ENCODE results near the gene RNF126.

DNA sequence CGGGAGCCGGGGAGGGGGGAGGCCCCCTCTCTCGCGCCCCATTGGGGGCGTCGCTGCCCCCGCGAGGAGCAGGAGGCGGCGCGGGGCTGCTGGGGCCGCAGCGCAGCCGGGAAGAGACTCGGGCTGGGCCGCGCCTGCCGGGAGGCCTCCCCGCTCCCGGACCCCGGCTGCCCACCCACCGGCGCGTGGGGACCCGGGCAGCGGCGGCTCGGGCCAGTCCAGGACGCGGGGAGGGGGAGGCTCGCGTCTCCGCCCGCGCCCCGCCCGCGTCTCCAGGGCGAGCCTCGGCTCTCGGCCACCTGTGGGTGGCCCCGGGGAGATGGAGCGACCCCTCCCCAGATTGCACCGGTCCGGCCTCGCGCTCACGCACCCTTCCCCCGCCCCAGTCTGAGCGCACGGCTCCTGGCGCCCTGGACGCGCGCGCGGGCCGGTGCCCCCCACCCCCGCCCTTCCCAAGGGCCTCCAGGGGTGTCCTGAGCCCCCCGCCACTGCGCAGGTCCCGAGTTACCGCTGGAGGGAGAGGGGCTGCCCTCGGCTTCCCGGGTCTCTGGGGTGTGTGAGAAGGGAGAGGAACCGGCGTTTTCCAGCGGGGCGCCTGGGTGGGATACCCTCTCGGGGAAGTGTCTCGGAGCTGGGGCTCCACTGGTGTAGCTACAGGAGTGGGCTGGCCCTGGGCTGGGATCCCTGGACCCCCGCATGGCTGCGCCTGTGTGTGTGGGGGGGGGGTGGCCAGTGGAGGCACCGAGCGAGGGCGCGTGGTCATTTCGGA is 46.4 kb upstream of the RNF126 start:
- TF ChIP-seq, protein P1, sequence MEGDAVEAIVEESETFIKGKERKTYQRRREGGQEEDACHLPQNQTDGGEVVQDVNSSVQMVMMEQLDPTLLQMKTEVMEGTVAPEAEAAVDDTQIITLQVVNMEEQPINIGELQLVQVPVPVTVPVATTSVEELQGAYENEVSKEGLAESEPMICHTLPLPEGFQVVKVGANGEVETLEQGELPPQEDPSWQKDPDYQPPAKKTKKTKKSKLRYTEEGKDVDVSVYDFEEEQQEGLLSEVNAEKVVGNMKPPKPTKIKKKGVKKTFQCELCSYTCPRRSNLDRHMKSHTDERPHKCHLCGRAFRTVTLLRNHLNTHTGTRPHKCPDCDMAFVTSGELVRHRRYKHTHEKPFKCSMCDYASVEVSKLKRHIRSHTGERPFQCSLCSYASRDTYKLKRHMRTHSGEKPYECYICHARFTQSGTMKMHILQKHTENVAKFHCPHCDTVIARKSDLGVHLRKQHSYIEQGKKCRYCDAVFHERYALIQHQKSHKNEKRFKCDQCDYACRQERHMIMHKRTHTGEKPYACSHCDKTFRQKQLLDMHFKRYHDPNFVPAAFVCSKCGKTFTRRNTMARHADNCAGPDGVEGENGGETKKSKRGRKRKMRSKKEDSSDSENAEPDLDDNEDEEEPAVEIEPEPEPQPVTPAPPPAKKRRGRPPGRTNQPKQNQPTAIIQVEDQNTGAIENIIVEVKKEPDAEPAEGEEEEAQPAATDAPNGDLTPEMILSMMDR (IDR thresholded peaks at IDR 0.05): no peak
- TF ChIP-seq POLR2A (IDR thresholded peaks at IDR 0.05): no peak
